Measurements from ENCODE around the gene REEP6. TPM values are rescaled to one million over a fixed set of nuclear protein-coding genes. Genes with fewer than 3 reads are reported as not detected.

REEP6 gene
- total and polyA plus RNA-seq, 2 donors (not counting 3 experiments of a cell fraction or from before 2014, with no cell fraction given): 1.3 to 1.5 TPM

- ChIA-PET POLR2A (no interaction called here), CTCF (interaction anchor here (0.9 to 1.5 kb wide), 4 partner anchors 14 to 29 kb away, joined by 3 to 5 read pairs (median 3); no protein-coding TSS in a partner anchor)
- Histone ChIP-seq H3K4me1 (ENCODE audit: control insufficient read depth, extremely low read depth, insufficient read depth, low read length) (peaks cover 9% of the 10 kb centered on the region), H3K4me3 (replicated peaks in 1 of 3; ENCODE audit: insufficient read depth in 1 of 3, low read depth in 1 of 3, low read length in 3 of 3) (no peak overlapping the region), H3K27me3 (ENCODE audit: control insufficient read depth in 2 of 2, insufficient read depth in 2 of 2, low read length in 2 of 2) (peaks cover 25 to 49% of the 10 kb centered on the region in 2 experiments), H3K79me2 (ENCODE audit: control insufficient read depth, insufficient read depth, low read length) (no peaks in the 10 kb centered on the region), H3K9me3 (replicated peaks; ENCODE audit: control insufficient read depth, insufficient read depth, low read length) (no peaks in the 10 kb centered on the region), H3K36me3 (ENCODE audit: control insufficient read depth in 2 of 2, extremely low read depth in 1 of 2, insufficient read depth in 2 of 2, low read length in 2 of 2) (peaks cover 0 to 3% of the 10 kb centered on the region in 2 experiments), H3K27ac (ENCODE audit: insufficient read depth, low read depth, low read length) (no peak overlapping the region), H4K20me1 (replicated peaks; ENCODE audit: control insufficient read depth, extremely low read depth, insufficient read depth, low read length) (no peaks in the 10 kb centered on the region), H3K9ac (replicated peaks; ENCODE audit: extremely low read depth, insufficient read depth, low read length) (no peak overlapping the region), H3K9me1 (replicated peaks; ENCODE audit: control insufficient read depth, extremely low read depth, insufficient read depth, low read length) (no peaks in the 10 kb centered on the region), H3K4me2 (ENCODE audit: insufficient read depth, low read length) (no peak overlapping the region), H2AFZ (ENCODE audit: low read depth, low read length) (no peak overlapping the region)
- no TSS peak for BruUV-seq (replicated peaks)
- intact Hi-C loops (cut with micrococcal nuclease): no loop called here
- no peak for DNase-seq (ENCODE audit: low read depth, low spot score)
- no peak for FAIRE-seq
- dilution Hi-C loops (cut with MboI; ENCODE audit: extremely low pct_ligation_motif_present, low sequenced_read_pairs): no loop called here
- TF ChIP-seq POLR2AphosphoS5 (IDR thresholded peaks at IDR 0.05; ENCODE audit: insufficient read depth, low read depth, low read length) (no peak), GATA2 (IDR thresholded peaks at IDR 0.05; ENCODE audit: insufficient read depth, insufficient read length, low read depth, low read length) (no peak), MAX (IDR thresholded peaks at IDR 0.05; ENCODE audit: insufficient read depth, insufficient read length) (no peak), POLR2A (IDR thresholded peaks at IDR 0.05; ENCODE audit: low read depth, low read length) (no peak), CTCF (IDR thresholded peaks at IDR 0.05; ENCODE audit: extremely low read depth in 1 of 2, insufficient read depth in 1 of 2, low read depth in 1 of 2, low read length in 2 of 2) (no peak), EZH2 (IDR thresholded peaks at IDR 0.05; ENCODE audit: borderline replicate concordance, low read depth, low read length, severe bottlenecking) (no peak), JUN (IDR thresholded peaks at IDR 0.05; ENCODE audit: borderline replicate concordance, insufficient read depth, insufficient read length, low read depth) (no peak)
Measured at GRCh38 chr19:1473085-1473851, 17.7 kb upstream of the REEP6 start.
